Motor neuron (in vitro differentiated cells): ENCODE data around the gene VAV3. TPM values are rescaled to one million over a fixed set of nuclear protein-coding genes. Genes with fewer than 3 reads are reported as not detected.

Source experiments
- ATAC-seq, 8 experiments: fragments of 200-7000 bp; cut with Tn5 transposase; replicated peaks in 6 of 8; 2 replicates each; pipeline ENCODE4 v1.8.0; 2021; ENCODE audit warnings: mild to moderate bottlenecking in 8 of 8, moderate library complexity in 8 of 8
- H3K27ac ChIP-seq, 2 donors: fragments of 250-450 bp; sonication (Bioruptor Pico); 2 replicates each; pipeline ENCODE4 v1.9.0; 2021; ENCODE audit warnings: antibody characterized with exemption in 2 of 2, mild to moderate bottlenecking in 2 of 2, moderate library complexity in 1 of 2
- H3K4me1 ChIP-seq, 2 donors: fragments of 250-450 bp; sonication (Bioruptor Pico); replicated peaks in 1 of 2; 2 replicates each; pipeline ENCODE4 v1.6.1; 2021; ENCODE audit warnings: antibody characterized with exemption in 2 of 2, mild to moderate bottlenecking in 2 of 2, moderate library complexity in 1 of 2
- H3K4me3 ChIP-seq, 5 donors: fragments of 250-450 bp; sonication (Bioruptor Pico); 2 replicates each; pipeline ENCODE4 v1.9.0; 2021; ENCODE audit warnings: antibody characterized with exemption in 5 of 5, mild to moderate bottlenecking in 5 of 5, moderate library complexity in 4 of 5
- WGBS, 10 experiments: fragments of 450-650 bp; shearing (Covaris generic); methylation state at CpG; one replicate each; pipeline ENCODE4 v1.0.0; 2022; 5-methylcytosine and 5-hydroxymethylcytosine counted together
- in situ Hi-C, 9 experiments: fragments of 400-800 bp; cut with MboI; loops; one replicate each; pipeline ENCODE4 v1.15.0; 2021; ENCODE audit warnings: low sequenced_read_pairs in 9 of 9, low pct_unique_long_range_greater_than_20kb in 2 of 9; ENCODE audit not compliant: unreplicated experiment in 9 of 9
- total RNA-seq, 8 experiments: library from RNA; unstranded; fragments of 300-600 nt; gene quantifications; 2 replicates each; pipeline versions ENCODE4 v1.2.3 to v1.2.4, GENCODE V29; 2022

Gene VAV3
- total RNA-seq, 8 experiments from 2014 or later: 0.09 to 34.3 (median 10.3) TPM

DNA sequence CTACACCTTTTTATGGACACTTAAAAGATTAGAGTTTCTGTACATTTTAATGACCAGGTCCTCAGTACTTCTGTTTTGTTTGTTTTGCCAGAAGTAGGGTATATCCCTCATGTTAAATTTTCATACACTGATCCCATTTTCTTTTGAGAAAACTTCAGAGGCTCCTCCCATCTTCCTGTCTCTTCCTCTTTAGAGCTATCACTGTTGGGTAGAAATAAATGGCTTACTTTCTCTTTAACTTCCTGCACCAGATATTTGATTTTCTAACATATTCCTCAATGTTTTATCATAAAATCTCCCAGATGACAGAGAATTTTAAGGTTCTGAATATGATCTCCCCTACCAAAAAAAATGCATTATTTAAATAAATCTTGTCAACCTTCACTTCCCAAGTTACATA is 23.4 kb downstream of the VAV3 start:
- Histone ChIP-seq H3K4me1 (no peaks in the 10 kb centered on the region), H3K4me3 (no peak overlapping the region), H3K27ac (no peak overlapping the region)
- in situ Hi-C loops: no loop called here
- no peak for ATAC-seq

DNA sequence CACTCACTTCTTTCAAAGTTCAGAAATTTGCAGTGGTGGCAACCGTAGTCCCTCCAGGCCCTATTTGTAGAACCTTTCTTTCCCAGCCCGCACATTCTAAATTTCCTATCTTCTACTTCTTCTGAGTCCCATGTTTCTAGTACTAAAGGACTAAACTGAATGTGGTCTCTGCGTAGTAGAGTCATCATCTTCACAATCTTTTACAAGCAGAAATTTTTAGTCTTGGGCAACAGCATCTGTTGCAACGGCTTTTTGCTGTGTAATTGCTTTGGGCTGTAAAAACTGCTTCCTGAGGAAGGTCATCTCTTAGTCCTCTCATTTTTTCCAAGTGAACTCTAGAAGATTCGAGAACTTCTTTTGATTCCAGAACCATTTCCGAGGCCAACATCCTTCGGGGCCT is 23.9 kb downstream of the VAV3 start:
- H3K4me1 ChIP-seq: no peaks in the 10 kb centered on the region
- H3K27ac ChIP-seq: no peak overlapping the region
- no peak overlapping the region for H3K4me3 ChIP-seq
- ATAC-seq: no peak
- 58 to 100% (median 92%) methylated on average over 2 to 7 of the region's 7 CpGs; no CpG with 5 or more reads in 1 of the 10 experiments for WGBS, 10 experiments
- in situ Hi-C loops: no loop called here

DNA sequence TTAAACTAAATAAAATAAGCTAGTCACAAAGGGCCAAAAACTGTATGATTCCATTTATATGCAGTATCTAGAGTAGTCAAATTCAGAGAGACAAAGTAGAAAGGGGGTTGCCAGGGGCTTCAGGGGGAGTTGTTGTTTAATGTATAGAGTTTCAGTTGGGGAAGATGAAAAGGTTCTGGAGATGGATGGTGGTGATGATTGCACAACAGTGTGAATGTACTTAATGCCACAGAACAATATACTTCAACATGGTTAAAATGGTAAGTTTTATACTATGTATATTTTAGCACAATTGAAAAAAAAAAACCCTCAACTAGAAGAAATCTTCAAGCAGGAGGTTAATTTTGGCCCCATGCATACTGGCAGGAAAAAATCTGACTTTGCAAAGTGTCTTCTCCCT is 24.3 kb downstream of the VAV3 start:
- no peaks in the 10 kb centered on the region for H3K4me1 ChIP-seq
- ATAC-seq: no peak
- H3K4me3 ChIP-seq: no peak overlapping the region
- in situ Hi-C loops: no loop called here
- H3K27ac ChIP-seq: no peak overlapping the region

DNA sequence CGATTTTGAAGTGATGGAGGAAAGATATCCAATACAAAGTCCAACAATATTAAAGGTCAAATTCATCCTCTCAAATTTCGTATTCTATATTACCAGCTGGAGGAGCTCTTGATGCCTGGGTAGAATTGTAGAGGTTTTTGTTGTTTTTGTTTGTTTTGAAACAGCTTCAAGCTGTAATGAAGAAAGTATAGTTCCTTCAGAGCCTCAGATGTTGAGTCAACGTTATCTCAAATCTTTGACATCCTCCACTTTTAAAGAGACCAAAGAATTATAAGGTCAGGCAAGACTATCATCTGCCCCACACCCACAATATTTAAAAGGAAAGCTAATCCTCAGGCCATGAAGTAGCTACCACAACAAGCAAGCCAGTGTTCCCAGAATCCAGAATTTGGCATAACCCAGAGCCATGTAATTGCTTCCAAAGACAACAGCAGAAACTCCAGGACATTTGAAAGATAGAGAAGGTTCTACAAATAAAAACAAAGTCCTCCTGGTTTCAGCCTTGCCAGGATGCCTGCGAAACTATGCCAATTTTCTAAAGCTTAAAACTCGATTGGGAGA is 24.9 kb downstream of the VAV3 start:
- in situ Hi-C loops: no loop called here
- 62 to 100% (median 88%) methylated on average over 3 to 5 of the region's 5 CpGs for WGBS, 10 experiments
- H3K4me1 ChIP-seq: no peaks in the 10 kb centered on the region

DNA sequence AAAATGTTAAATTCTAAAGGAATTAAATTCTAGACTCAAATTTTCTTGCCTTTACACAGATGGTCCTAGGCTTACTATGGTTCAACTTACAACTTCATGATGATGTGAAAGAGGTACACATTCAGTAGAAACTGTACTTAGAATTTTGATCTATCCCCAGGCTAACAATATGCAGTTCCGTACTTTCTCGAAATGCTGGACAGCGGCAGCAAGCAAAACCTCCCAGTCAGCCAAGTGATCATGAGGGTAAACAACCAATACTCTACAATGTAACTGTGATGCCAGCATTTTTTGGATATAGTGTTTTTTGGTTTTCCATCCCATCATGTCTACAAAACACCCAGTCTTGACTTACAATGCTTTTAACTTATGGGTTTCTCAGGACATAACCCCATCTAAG is 25.7 kb downstream of the VAV3 start:
- no peak overlapping the region for H3K27ac ChIP-seq
- ATAC-seq: no peak
- in situ Hi-C loops: no loop called here
- no peaks in the 10 kb centered on the region for H3K4me1 ChIP-seq
- H3K4me3 ChIP-seq: no peak overlapping the region
- 84 to 100% (median 95%) methylated on average over 3 of the region's 3 CpGs; no CpG with 5 or more reads in 1 of the 10 experiments for WGBS, 10 experiments

More for the DNA sequence above, 24.9 kb downstream of the VAV3 start:
- Histone ChIP-seq H3K27ac (no peak overlapping the region), H3K4me3 (no peak overlapping the region)
- ATAC-seq: no peak

DNA sequence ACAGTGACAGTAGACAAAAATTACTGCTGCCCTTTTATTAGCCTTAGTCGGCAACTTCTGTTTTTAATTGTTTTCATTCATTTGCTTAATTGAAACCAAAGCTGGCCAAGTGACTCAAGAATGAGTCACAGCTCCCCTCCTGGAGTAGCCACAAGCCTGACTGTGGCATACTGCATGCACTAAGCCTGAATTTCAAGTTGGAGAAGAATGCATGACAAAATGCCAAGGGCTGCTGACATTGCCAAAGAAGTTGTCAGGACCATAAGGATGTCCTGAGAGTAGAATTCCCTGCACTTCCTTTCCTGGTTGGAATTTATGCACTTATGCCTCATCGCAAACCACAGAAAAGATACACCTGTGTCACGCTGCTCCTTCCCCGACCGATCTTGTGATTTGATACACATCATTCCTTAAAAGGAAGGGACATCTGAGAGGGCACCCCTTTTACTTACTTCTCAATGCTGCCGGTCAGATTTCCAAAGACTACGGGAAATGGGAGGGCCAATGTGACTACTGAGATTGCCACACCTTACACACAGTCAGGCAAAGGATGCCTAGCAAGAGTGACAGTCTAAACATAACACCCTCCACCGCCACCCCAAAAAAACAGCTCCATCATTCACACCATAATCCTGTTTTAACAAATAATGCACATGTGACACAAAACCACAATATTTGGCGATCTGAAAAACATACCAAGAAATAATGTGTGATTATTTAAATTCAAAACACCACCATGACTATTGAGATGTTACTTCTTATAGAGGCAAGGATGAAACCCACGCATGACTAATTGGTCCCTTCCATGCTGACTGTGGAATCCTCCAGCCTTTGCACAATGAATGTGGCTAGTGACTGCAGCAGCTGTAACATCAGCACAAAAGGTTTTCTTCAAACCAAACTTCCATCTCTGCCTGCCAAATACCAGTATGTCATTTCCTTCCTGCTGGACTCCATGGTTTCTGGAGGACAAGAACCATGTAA is 28.2 kb downstream of the VAV3 start:
- WGBS, 10 experiments: 0 to 80% (median 35%) methylated on average over 1 to 10 of the region's 10 CpGs; no CpG with 5 or more reads in 1 of the 10 experiments
- Histone ChIP-seq H3K27ac (no peak overlapping the region), H3K4me1 (no peaks in the 10 kb centered on the region), H3K4me3 (no peak overlapping the region)
- peak; percentile 52 to 97 (median 80) for ATAC-seq
- in situ Hi-C loops: no loop called here

DNA sequence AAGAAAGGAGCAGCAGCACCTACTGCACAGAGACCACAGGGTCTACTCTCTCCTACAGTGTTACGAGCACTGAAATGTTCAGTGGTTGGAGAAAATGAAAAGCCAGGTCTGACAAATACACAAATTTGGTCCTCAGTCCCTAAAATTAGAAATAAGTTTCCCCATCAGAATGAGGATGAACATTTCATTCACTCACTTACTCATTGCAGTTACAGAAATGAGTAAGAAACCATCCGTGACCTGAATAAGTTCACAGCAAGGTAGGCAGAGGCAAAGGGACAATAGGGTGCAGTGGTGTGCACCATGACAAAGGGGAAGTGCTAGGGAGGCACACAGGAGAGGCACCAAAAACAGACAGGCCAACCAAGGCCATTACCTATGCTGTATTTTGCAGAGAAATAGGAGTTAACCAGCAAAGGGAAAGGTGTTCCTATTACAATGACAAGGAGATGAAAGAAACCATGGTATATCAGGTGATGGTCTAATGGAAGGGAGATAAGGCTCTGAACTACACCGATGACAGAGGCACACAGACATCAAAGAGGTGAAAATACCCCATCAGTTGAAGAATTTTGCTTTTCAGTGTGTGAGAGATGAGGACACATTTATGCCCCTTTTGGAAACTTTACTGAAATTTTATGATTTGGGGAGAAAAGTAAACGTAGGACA is 29.4 kb downstream of the VAV3 start:
- 0 to 100% (median 72%) methylated on average over 1 to 4 of the region's 4 CpGs for WGBS, 10 experiments
- Histone ChIP-seq H3K4me3 (no peak overlapping the region), H3K4me1 (no peaks in the 10 kb centered on the region), H3K27ac (no peak overlapping the region)
- in situ Hi-C loops: no loop called here
- ATAC-seq: no peak

DNA sequence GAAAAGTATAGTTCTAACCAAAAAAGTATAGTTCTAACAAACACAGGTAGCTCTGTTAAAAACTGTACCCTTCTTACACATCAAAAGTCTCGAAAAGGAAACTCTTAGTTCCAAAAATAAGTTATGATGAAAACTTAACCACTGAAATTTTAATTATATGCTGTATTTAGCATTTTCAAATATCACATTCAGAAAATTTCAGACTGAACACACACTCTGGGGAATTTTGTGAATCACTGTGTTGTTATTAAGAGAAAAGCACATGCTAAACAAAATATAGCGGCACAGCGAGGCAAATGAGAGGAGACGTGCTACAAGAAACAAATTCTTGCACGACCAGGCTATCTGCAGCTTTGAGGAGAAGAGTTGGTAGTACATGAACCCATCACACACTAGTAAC is 30.4 kb downstream of the VAV3 start:
- ATAC-seq: no peak
- in situ Hi-C loops: no loop called here
- no peak overlapping the region for H3K4me3 ChIP-seq
- no peaks in the 10 kb centered on the region for H3K4me1 ChIP-seq
- 26 to 100% (median 87%) methylated on average over 1 to 5 of the region's 5 CpGs; no CpG with 5 or more reads in 1 of the 10 experiments for WGBS, 10 experiments
- no peak overlapping the region for H3K27ac ChIP-seq

DNA sequence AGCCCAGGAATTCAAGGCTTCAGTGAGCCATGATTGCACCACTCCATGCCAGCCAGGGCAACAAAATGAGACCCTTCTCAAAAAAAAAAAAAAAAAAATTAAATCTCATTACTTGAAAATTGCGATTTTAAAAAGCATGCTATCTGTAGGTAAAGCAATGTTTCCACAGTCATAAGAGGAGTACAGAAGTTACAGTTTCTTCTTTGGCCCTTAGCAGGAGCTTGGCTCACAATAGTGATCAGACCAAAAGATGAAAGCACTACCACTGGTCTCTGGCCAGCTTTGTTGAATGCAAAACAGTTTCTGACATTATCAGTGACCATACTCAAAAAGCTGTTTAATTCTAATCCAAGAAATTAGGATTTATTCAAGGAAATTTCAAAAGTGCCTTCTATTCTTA is 31.2 kb downstream of the VAV3 start:
- Histone ChIP-seq H3K4me1 (no peaks in the 10 kb centered on the region), H3K27ac (no peak overlapping the region), H3K4me3 (no peak overlapping the region)
- 53 to 100% (median 91%) methylated on average over 1 of the region's 1 CpG for WGBS, 10 experiments
- no peak for ATAC-seq
- in situ Hi-C loops: no loop called here

DNA sequence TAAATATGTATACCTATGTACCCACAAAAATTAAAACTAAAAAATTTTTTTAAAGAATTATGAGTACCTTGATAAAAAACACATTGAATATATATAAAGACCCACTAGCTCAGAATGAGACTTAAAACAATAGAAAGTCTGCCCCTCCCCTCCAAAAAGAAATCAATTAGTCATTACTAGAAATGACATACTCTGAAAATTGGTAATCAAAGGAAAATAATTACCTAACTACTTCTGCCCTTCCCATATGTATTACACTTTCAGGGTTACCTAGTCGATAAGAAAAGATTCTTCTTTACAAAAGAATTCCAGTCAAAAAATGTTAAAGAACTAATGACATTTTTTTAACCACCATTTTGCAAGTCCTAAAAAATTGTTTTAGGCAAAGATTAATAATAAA is 34.7 kb downstream of the VAV3 start:
- no peaks in the 10 kb centered on the region for H3K4me1 ChIP-seq
- H3K27ac ChIP-seq: no peak overlapping the region
- no peak overlapping the region for H3K4me3 ChIP-seq
- WGBS, 10 experiments: 85 to 100% (median 100%) methylated on average over 1 of the region's 1 CpG
- in situ Hi-C loops: no loop called here
- no peak for ATAC-seq

DNA sequence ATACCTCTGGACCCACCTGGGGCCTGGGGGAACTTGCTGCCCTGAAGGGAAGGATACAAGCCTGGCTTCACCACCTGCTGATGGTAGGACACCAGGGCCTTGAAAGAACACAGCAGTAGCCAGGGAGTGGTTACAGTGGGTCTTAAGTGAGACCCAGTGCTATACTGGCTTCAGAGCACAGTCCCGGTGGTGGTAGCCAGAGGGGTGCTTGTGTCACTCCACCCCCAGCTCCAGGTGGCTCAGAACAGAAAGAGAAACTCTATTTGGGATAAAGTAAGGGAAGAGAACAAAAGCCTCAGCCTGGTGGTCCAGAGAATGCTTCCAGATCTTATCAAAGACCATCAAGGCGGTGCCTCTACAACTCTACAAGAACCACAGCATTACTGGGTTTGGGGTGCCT is 37.2 kb downstream of the VAV3 start:
- in situ Hi-C loops: no loop called here

DNA sequence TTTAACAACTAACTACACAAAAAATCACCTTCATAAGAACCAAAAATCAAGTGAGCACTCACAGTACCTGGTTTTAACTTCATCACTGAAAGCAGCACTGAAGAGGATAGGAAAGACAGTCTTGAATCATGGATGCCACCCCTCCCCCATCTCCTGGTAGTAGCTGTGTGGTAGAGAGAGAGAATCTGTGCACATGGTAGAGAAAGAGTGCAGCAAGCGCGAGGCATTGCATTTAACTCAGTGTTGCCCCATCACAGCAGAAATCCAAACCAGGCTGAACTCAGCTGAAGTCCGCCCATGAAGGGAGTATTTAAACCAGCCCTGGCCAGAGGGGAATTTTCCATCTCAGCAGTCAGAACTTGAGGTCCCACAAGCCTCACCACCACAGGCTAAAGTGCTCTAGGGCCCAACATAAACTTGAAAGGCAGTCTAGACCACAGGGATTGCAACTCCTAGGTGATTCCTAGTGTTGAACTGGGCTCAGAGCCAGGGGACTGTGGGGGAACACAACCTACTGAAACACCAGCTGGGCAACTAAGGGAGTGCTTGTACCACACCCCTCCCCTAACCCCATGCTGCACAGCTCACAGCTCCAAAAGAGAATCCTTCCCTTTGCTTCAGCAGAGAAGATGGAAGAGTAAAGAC is 38.4 kb downstream of the VAV3 start:
- in situ Hi-C loops: no loop called here
- H3K27ac ChIP-seq: no peak overlapping the region
- H3K4me3 ChIP-seq: no peak overlapping the region
- ATAC-seq: peak in 2 of 8 experiments; percentile 22 to 31
- 100% methylated on average over 2 to 3 of the region's 3 CpGs; no CpG with 5 or more reads in 7 of the 10 experiments for WGBS, 10 experiments
- no peaks in the 10 kb centered on the region for H3K4me1 ChIP-seq

More for the DNA sequence above, 37.2 kb downstream of the VAV3 start:
- 83 to 100% (median 92%) methylated on average over 1 to 2 of the region's 2 CpGs; no CpG with 5 or more reads in 3 of the 10 experiments for WGBS, 10 experiments
- no peak overlapping the region for H3K4me3 ChIP-seq
- ATAC-seq: no peak
- H3K4me1 ChIP-seq: no peaks in the 10 kb centered on the region
- H3K27ac ChIP-seq: no peak overlapping the region

DNA sequence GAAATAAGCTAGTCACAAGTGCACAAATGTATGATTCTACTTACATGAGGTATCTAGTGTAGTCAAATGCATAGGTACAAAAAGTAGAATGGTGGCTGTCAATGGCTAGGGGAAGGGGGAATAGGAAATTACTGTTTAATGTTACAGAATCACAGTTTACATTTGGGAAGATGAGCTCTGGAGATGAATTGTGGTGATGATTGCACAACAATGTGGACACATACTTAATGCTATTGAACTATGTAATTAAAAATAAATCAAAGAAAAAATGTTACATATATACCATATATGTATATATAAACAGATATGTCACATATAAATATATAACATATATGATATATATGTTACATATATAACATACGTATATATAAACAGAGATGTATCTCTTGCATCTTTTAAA is 39.4 kb downstream of the VAV3 start:
- Histone ChIP-seq H3K4me1 (no peaks in the 10 kb centered on the region), H3K4me3 (no peak overlapping the region), H3K27ac (no peak overlapping the region)
- in situ Hi-C loops: no loop called here
- no peak for ATAC-seq
- WGBS, 10 experiments: 90 to 100% (median 100%) methylated on average over 1 of the region's 1 CpG; no CpG with 5 or more reads in 3 of the 10 experiments
